H1 (cell line): ENCODE results near the gene ZNF562. TPM values are rescaled to one million over a fixed set of nuclear protein-coding genes. Genes with fewer than 3 reads are reported as not detected.

Experiments
- CTCF ChIA-PET: fragments of 300-600 bp; sonication (Branson Sonifier 250); formaldehyde crosslinking; loops from one replicate; lab custom pipeline; 2021; ENCODE audit not compliant: partially characterized antibody; lab: Charles Lee
- POLR2A ChIA-PET: fragments of 300-600 bp; sonication (Branson Sonifier 250); formaldehyde crosslinking; loops from one replicate; lab custom pipeline; 2021; ENCODE audit warnings: inconsistent platforms; ENCODE audit not compliant: partially characterized antibody; lab: Charles Lee
- DNase-seq, 2 experiments: peaks; one replicate each; pipeline versions ENCODE4 v3.0.0 to v3.0.0-alpha.2; 2010 to 2022; ENCODE audit warnings: low spot score in 2 of 2, low read depth in 1 of 2, mixed read lengths in 1 of 2
- FAIRE-seq: peaks from 2 replicates; lab custom pipeline; 2011; peaks lifted over from hg19 to GRCh38; lab: Jason Lieb, UNC
- H2AFZ ChIP-seq: 2 replicates; pipeline ENCODE4 v1.8.1; 2012; ENCODE audit warnings: low read length, inconsistent platforms
- H2AK5ac ChIP-seq: 2 replicates; pipeline ENCODE4 v1.6.1; 2013; ENCODE audit warnings: low read depth, low read length
- H2BK120ac ChIP-seq: replicated peaks from 2 replicates; pipeline ENCODE3; 2013; ENCODE audit warnings: low read depth, low read length, inconsistent platforms
- H2BK12ac ChIP-seq: 2 replicates; pipeline ENCODE4 v1.6.1; 2013; ENCODE audit warnings: low read depth, low read length
- H2BK15ac ChIP-seq: 2 replicates; pipeline ENCODE4 v1.6.1; 2013; ENCODE audit warnings: low read length
- H2BK20ac ChIP-seq: 2 replicates; pipeline ENCODE4 v1.6.1; 2013; ENCODE audit warnings: low read length
- H2BK5ac ChIP-seq: 2 replicates; pipeline ENCODE4 v1.6.1; 2013; ENCODE audit warnings: low read depth, low read length
- H3K14ac ChIP-seq: 2 replicates; pipeline ENCODE4 v1.6.1; 2013; ENCODE audit warnings: inconsistent platforms; ENCODE audit not compliant: insufficient read length
- H3K18ac ChIP-seq: 2 replicates; pipeline ENCODE4 v1.6.1; 2013; ENCODE audit warnings: low read length; ENCODE audit errors: extremely low read depth
- H3K23ac ChIP-seq: 2 replicates; pipeline ENCODE4 v1.6.1; 2013; ENCODE audit warnings: inconsistent platforms; ENCODE audit not compliant: insufficient read length
- H3K23me2 ChIP-seq: 2 replicates; pipeline ENCODE4 v1.6.1; 2013; ENCODE audit warnings: low read depth, low read length
- H3K27ac ChIP-seq: 2 replicates; pipeline ENCODE4 v1.6.1; 2011; ENCODE audit warnings: low read depth, low read length, inconsistent platforms
- H3K27me3 ChIP-seq, 4 experiments: replicated peaks in 1 of 4; 1 replicate in 1 of 4; 2 replicates in 3 of 4; pipeline versions ENCODE4 v1.6.1 to v1.8.1; 2011 to 2013; ENCODE audit warnings: low read length in 3 of 4, mild to moderate bottlenecking in 3 of 4, inconsistent platforms in 2 of 4, mixed read lengths in 2 of 4, moderate library complexity in 1 of 4; ENCODE audit not compliant: control insufficient read depth in 3 of 4, insufficient read depth in 3 of 4; ENCODE audit errors: extremely low read depth in 1 of 4
- H3K36me3 ChIP-seq, 4 experiments: 2 replicates each; pipeline versions ENCODE4 v1.6.1 to v1.8.1; 2011 to 2013; ENCODE audit warnings: mild to moderate bottlenecking in 4 of 4, low read length in 3 of 4, moderate library complexity in 2 of 4, control low read depth in 1 of 4, inconsistent platforms in 1 of 4; ENCODE audit not compliant: insufficient read depth in 4 of 4, control insufficient read depth in 2 of 4
- H3K4ac ChIP-seq: replicated peaks from 2 replicates; pipeline ENCODE3; 2013; ENCODE audit warnings: low read length, low read depth, mixed read lengths, inconsistent platforms; ENCODE audit not compliant: insufficient read length
- H3K4me1 ChIP-seq, 4 experiments: replicated peaks in 1 of 4; 1 replicate in 1 of 4; 2 replicates in 3 of 4; pipeline versions ENCODE4 v1.6.1 to v1.8.1; 2011 to 2013; ENCODE audit warnings: low read length in 3 of 4, inconsistent platforms in 2 of 4, mixed read lengths in 1 of 4; ENCODE audit not compliant: insufficient read depth in 4 of 4, control insufficient read depth in 3 of 4
- H3K4me2 ChIP-seq, 2 experiments: 2 replicates each; pipeline versions ENCODE4 v1.6.1 to v1.8.1; 2011 to 2013; ENCODE audit warnings: low read depth in 2 of 2, low read length in 2 of 2, control low read depth in 1 of 2, inconsistent platforms in 1 of 2, mild to moderate bottlenecking in 1 of 2; ENCODE audit not compliant: insufficient read depth in 1 of 2
- H3K4me3 ChIP-seq, 4 experiments: fragments of 200-600, 300-600 bp in 1 of 4; sonication (generic), shearing (Covaris generic), sonication (Bioruptor Twin) in 1 of 4; 2 replicates each; pipeline versions ENCODE4 v1.5.1 to v1.8.1; 2011 to 2016; ENCODE audit warnings: low read length in 4 of 4, low read depth in 3 of 4, control low read depth in 2 of 4, inconsistent platforms in 2 of 4, mild to moderate bottlenecking in 2 of 4, mixed read lengths in 1 of 4, moderate library complexity in 1 of 4; ENCODE audit not compliant: insufficient read depth in 2 of 4; ENCODE audit errors: extremely low read depth in 1 of 4
- H3K56ac ChIP-seq: replicated peaks from 2 replicates; pipeline ENCODE3; 2013; ENCODE audit warnings: low read depth, mild to moderate bottlenecking, mixed read lengths, low read length, inconsistent platforms; ENCODE audit not compliant: insufficient read length
- H3K79me1 ChIP-seq: 2 replicates; pipeline ENCODE4 v1.6.1; 2013; ENCODE audit warnings: low read depth, low read length, control low read depth
- H3K79me2 ChIP-seq, 2 experiments: 2 replicates each; pipeline versions ENCODE4 v1.6.1 to v1.8.1; 2012 to 2013; ENCODE audit warnings: low read length in 2 of 2, mild to moderate bottlenecking in 2 of 2, inconsistent platforms in 1 of 2; ENCODE audit not compliant: insufficient read depth in 2 of 2, control insufficient read depth in 1 of 2
- H3K9ac ChIP-seq, 4 experiments: replicated peaks in 1 of 4; 1 replicate in 1 of 4; 2 replicates in 3 of 4; pipeline versions ENCODE4 v1.6.1 to v1.8.1; 2011 to 2013; ENCODE audit warnings: low read depth in 3 of 4, low read length in 3 of 4, control low read depth in 2 of 4, mild to moderate bottlenecking in 2 of 4, moderate library complexity in 2 of 4, inconsistent platforms in 1 of 4; ENCODE audit errors: extremely low read depth in 1 of 4
- H3K9me3 ChIP-seq, 2 experiments: 2 replicates each; pipeline versions ENCODE4 v1.6.1 to v1.8.1; 2012 to 2013; ENCODE audit warnings: mild to moderate bottlenecking in 2 of 2, moderate library complexity in 2 of 2, control low read depth in 1 of 2, inconsistent platforms in 1 of 2, low read depth in 1 of 2, low read length in 1 of 2, mixed read lengths in 1 of 2; ENCODE audit not compliant: insufficient read depth in 2 of 2
- H4K20me1 ChIP-seq, 2 experiments: replicated peaks in 1 of 2; 2 replicates each; pipeline versions ENCODE3 to v1.8.1; 2011 to 2013; ENCODE audit warnings: inconsistent platforms in 2 of 2, low read length in 2 of 2, mild to moderate bottlenecking in 1 of 2; ENCODE audit not compliant: insufficient read depth in 2 of 2, control insufficient read depth in 1 of 2
- H4K5ac ChIP-seq: 2 replicates; pipeline ENCODE4 v1.6.1; 2013; ENCODE audit warnings: low read length, low read depth, mixed read lengths, inconsistent platforms; ENCODE audit not compliant: insufficient read length
- H4K8ac ChIP-seq: 2 replicates; pipeline ENCODE4 v1.8.0; 2013; ENCODE audit warnings: mild to moderate bottlenecking, moderate library complexity, low read length, inconsistent platforms; ENCODE audit not compliant: insufficient read depth; ENCODE audit errors: extremely low read depth
- H4K91ac ChIP-seq: replicated peaks from 2 replicates; pipeline ENCODE3; 2013; ENCODE audit warnings: low read length, mixed read lengths, inconsistent platforms; ENCODE audit not compliant: insufficient read length
- ASH2L ChIP-seq: fragments of 200-600, 300-600 bp; sonication (generic); IDR thresholded peaks from one replicate; pipeline ENCODE4 v1.7.1; 2017; ENCODE audit warnings: low read length
- JUND ChIP-seq: IDR thresholded peaks from 2 replicates; pipeline ENCODE4 v1.6.1; 2011; ENCODE audit warnings: mild to moderate bottlenecking, improper control_type of control experiment, low read length
- RAD21 ChIP-seq, 2 experiments: IDR thresholded peaks in 1 of 2; conservative IDR thresholded peaks in 1 of 2; 2 replicates each; pipeline ENCODE4 v1.6.1; 2011; ENCODE audit warnings: low read depth in 2 of 2, low read length in 2 of 2, improper control_type of control experiment in 1 of 2, inconsistent platforms in 1 of 2, mild to moderate bottlenecking in 1 of 2, moderate library complexity in 1 of 2
- SAP30 ChIP-seq: fragments of 300-600 bp; sonication (generic); IDR thresholded peaks from 2 replicates; pipeline ENCODE4 v1.7.1; 2012; ENCODE audit warnings: low read length, moderate library complexity, mild to moderate bottlenecking, inconsistent platforms; ENCODE audit not compliant: insufficient read depth, insufficient replicate concordance
- WGBS, 2 experiments: shearing (Covaris generic) in 1 of 2; methylation state at CpG; one replicate each; pipeline versions ENCODE4 v1.1.6 to v1.1.7; 2013 to 2015; ENCODE audit warnings: low lambda C conversion rate in 2 of 2, mixed read lengths in 2 of 2, inconsistent platforms in 1 of 2, low coverage in 1 of 2, missing lambda C conversion rate in 1 of 2; ENCODE audit not compliant: insufficient replicate concordance in 2 of 2, insufficient coverage in 1 of 2, insufficient read length in 1 of 2; ENCODE audit errors: extremely low coverage in 1 of 2, missing lambda C conversion rate in 1 of 2; 5-methylcytosine and 5-hydroxymethylcytosine counted together
- polyA plus RNA-seq, 7 experiments: library from polyadenylated mRNA; depleted of rRNA in 3 of 7; stranded (reverse) in 5 of 7; unstranded in 2 of 7; fragments of >200 nt in 5 of 7; fragments of 200-250 nt in 2 of 7; gene quantifications; 1 replicate in 5 of 7; 2 replicates in 1 of 7; 4 replicates in 1 of 7; pipeline versions ENCODE4 v1.2.1 to v1.2.3, GENCODE V29; 2011 to 2013; ENCODE audit warnings: missing spikeins in 2 of 7, mixed read lengths in 2 of 7
- total RNA-seq: library from RNA; stranded (reverse); fragmentation: NEBNext Ultra II Directional; extraction: Animal tissue kit (Norgen Biotek cat#: 25700); gene quantifications from 2 replicates; pipeline ENCODE4 v1.2.1, GENCODE V29; 2021

Gene ZNF562
- total and polyA plus RNA-seq, 2 of the 8 experiments (the other 6 are each of a cell fraction or from before 2014, with no cell fraction given), result 0.12 to 2.5 TPM

GRCh38 chr19:9667898-9668297, 7.0 kb downstream of the ZNF562 start:
- Histone ChIP-seq H3K23me2 (no peaks in the 10 kb centered on the region), H2BK12ac (no peak overlapping the region), H4K5ac (no peak overlapping the region), H3K27me3 (no peaks in the 10 kb centered on the region), H3K23ac (no peak overlapping the region), H3K14ac (no peak overlapping the region), H4K8ac (no peak overlapping the region), H2BK5ac (no peak overlapping the region), H2BK20ac (no peak overlapping the region), H3K4me3 (no peak overlapping the region), H3K79me2 (no peaks in the 10 kb centered on the region), H2AFZ (no peak overlapping the region), H3K79me1 (no peaks in the 10 kb centered on the region; the same call in 1 of the 2 replicates), H2BK15ac (no peak overlapping the region), H3K4me2 (no peak overlapping the region), H3K36me3 (peaks cover 0 to 4% (median 0%) of the 10 kb centered on the region in 4 experiments; a peak in 1 of 8 replicates), H3K4me1 (no peaks in the 10 kb centered on the region), H2AK5ac (no peak overlapping the region), H3K9me3 (peaks cover 18 to 20% of the 10 kb centered on the region in 2 experiments), H3K27ac (no peak overlapping the region), H4K91ac (no peak overlapping the region), H3K9ac (no peak overlapping the region), H3K4ac (no peak overlapping the region), H3K56ac (no peak overlapping the region), H3K18ac (no peak overlapping the region), H4K20me1 (no peaks in the 10 kb centered on the region), H2BK120ac (no peak overlapping the region)
- WGBS, 2 experiments, result 88% methylated on average over 3 of the region's 3 CpGs; no CpG with 5 or more reads in 1 of the 2 experiments
- ChIA-PET CTCF (interaction anchor here (0.7 kb wide), 2 partner anchors 53 to 110 kb away, joined by 3 to 4 read pairs; no protein-coding TSS in a partner anchor), POLR2A (interaction anchor here (1.4 kb wide), 1 partner anchor 9 kb away, joined by 4 read pairs; no protein-coding TSS in a partner anchor)
- DNase-seq (no peak), FAIRE-seq (no peak)
- TF ChIP-seq ASH2L (no peak), JUND (no peak), SAP30 (no peak), RAD21 (IDR thresholded peaks at IDR 0.05 in 1 of 2, conservative IDR thresholded peaks at IDR 0.05 in 1 of 2; ENCODE audit: low read depth in 2 of 2, low read length in 2 of 2) (no peak)
